WTC11 (cell line): ENCODE measurements around the gene KCNJ4. TPM values are rescaled to one million over a fixed set of nuclear protein-coding genes. Genes with fewer than 3 reads are reported as not detected.

Source experiments
- ATAC-seq: fragments of 200-7000 bp; cut with Tn5 transposase; 2 replicates; pipeline ENCODE4 v1.10.0; 2021; ENCODE audit warnings: mild to moderate bottlenecking, moderate library complexity
- CTCF ChIA-PET: fragments of 300-600 bp; sonication (Branson Sonifier 250); formaldehyde crosslinking; loops from one replicate; lab custom pipeline; 2021; ENCODE audit warnings: antibody characterized with exemption; lab: Charles Lee
- POLR2A ChIA-PET: fragments of 350-600 bp; sonication (Branson Sonifier 250); formaldehyde crosslinking; loops from one replicate; lab custom pipeline; 2021; ENCODE audit warnings: antibody characterized with exemption; lab: Charles Lee
- DNase-seq: peaks from one replicate; pipeline ENCODE4 v3.0.0; 2021; ENCODE audit warnings: low spot score
- H3K27ac Mint-ChIP-seq: 2 replicates; pipeline ENCODE4 v1.8.0; 2021; ENCODE audit warnings: mixed read lengths
- H3K27me3 Mint-ChIP-seq: 2 replicates; pipeline ENCODE4 v1.8.0; 2021; ENCODE audit warnings: low read depth, mild to moderate bottlenecking, moderate library complexity, mixed read lengths
- H3K36me3 Mint-ChIP-seq: 2 replicates; pipeline ENCODE4 v1.8.0; 2021; ENCODE audit warnings: mixed read lengths
- H3K4me1 Mint-ChIP-seq: 2 replicates; pipeline ENCODE4 v1.8.0; 2022; ENCODE audit warnings: mixed read lengths
- H3K4me3 Mint-ChIP-seq: 2 replicates; pipeline ENCODE4 v1.8.0; 2021; ENCODE audit warnings: mild to moderate bottlenecking, moderate library complexity, mixed read lengths
- H3K9me3 Mint-ChIP-seq: 2 replicates; pipeline ENCODE4 v1.8.0; 2021; ENCODE audit warnings: mixed read lengths
- ATF1 ChIP-seq: sonication (generic); formaldehyde crosslinking; IDR thresholded peaks from 2 replicates; pipeline ENCODE4 v1.8.1; 2023; ENCODE audit warnings: mild to moderate bottlenecking, moderate library complexity, missing genetic modification reagents
- E2F5 ChIP-seq: sonication (generic); formaldehyde crosslinking; IDR thresholded peaks from 2 replicates; pipeline ENCODE4 v1.8.1; 2022; ENCODE audit warnings: mild to moderate bottlenecking, moderate library complexity, missing genetic modification reagents
- ELF4 ChIP-seq: sonication (generic); formaldehyde crosslinking; IDR thresholded peaks from 2 replicates; pipeline ENCODE4 v1.8.1; 2022; ENCODE audit warnings: low read depth, mild to moderate bottlenecking, moderate library complexity, missing genetic modification reagents
- GRHL2 ChIP-seq: fragments of 250-450 bp; sonication (Bioruptor Pico); IDR thresholded peaks from 2 replicates; pipeline ENCODE4 v1.8.0; 2022; ENCODE audit warnings: mild to moderate bottlenecking, moderate library complexity; ENCODE audit not compliant: insufficient replicate concordance, severe bottlenecking
- JAZF1 ChIP-seq: fragments of 250-450 bp; sonication (Bioruptor Pico); IDR thresholded peaks from 2 replicates; pipeline ENCODE4 v1.9.0; 2021; ENCODE audit warnings: moderate library complexity, mild to moderate bottlenecking, inconsistent platforms
- NFE2L1 ChIP-seq: sonication (generic); formaldehyde crosslinking; IDR thresholded peaks from 2 replicates; pipeline ENCODE4 v1.8.1; 2023; ENCODE audit warnings: missing genetic modification reagents
- OVOL2 ChIP-seq: fragments of 250-450 bp; sonication (Bioruptor Pico); IDR thresholded peaks from 2 replicates; pipeline ENCODE4 v1.9.0; 2021; ENCODE audit warnings: mild to moderate bottlenecking, borderline replicate concordance
- SMAD4 ChIP-seq: sonication (generic); formaldehyde crosslinking; IDR thresholded peaks from 2 replicates; pipeline ENCODE4 v1.8.0; 2022; ENCODE audit warnings: mild to moderate bottlenecking, missing genetic modification reagents
- SOX15 ChIP-seq: fragments of 250-450 bp; sonication (Bioruptor Pico); IDR thresholded peaks from 2 replicates; pipeline ENCODE4 v1.9.0; 2021; ENCODE audit warnings: mild to moderate bottlenecking
- SP1 ChIP-seq: sonication (generic); formaldehyde crosslinking; conservative IDR thresholded peaks from 2 replicates; pipeline ENCODE4 v1.8.1; 2022; ENCODE audit warnings: missing genetic modification reagents
- STAT6 ChIP-seq: sonication (generic); formaldehyde crosslinking; conservative IDR thresholded peaks from 2 replicates; pipeline ENCODE4 v1.8.1; 2023; ENCODE audit warnings: mild to moderate bottlenecking, low read depth, missing genetic modification reagents, moderate library complexity
- ZBTB21 ChIP-seq: sonication (generic); formaldehyde crosslinking; IDR thresholded peaks from 2 replicates; pipeline ENCODE4 v1.8.1; 2023; ENCODE audit warnings: mild to moderate bottlenecking, missing genetic modification reagents, borderline replicate concordance
- ZNF232 ChIP-seq: sonication (generic); formaldehyde crosslinking; IDR thresholded peaks from 2 replicates; pipeline ENCODE4 v1.8.0; 2022; ENCODE audit warnings: mild to moderate bottlenecking, missing genetic modification reagents
- ZNF317 ChIP-seq: sonication (generic); formaldehyde crosslinking; IDR thresholded peaks from 2 replicates; pipeline ENCODE4 v1.8.1; 2023; ENCODE audit warnings: low read depth, mild to moderate bottlenecking, moderate library complexity, missing genetic modification reagents, borderline replicate concordance
- total RNA-seq: library from RNA; stranded (reverse); gene quantifications from 3 replicates; pipeline ENCODE4 v1.2.3, GENCODE V29; 2021
- TF ChIP-seq, protein P1 (sequence below): sonication (generic); formaldehyde crosslinking; IDR thresholded peaks from 2 replicates; pipeline ENCODE4 v1.8.0; 2023; ENCODE audit warnings: missing genetic modification reagents
- TF ChIP-seq, protein P2 (sequence below): sonication (generic); formaldehyde crosslinking; IDR thresholded peaks from 2 replicates; pipeline ENCODE4 v1.8.1; 2022; ENCODE audit warnings: low read depth, mild to moderate bottlenecking, moderate library complexity, missing genetic modification reagents, borderline replicate concordance
- TF ChIP-seq, protein P3 (sequence below): fragments of 250-450 bp; sonication (Bioruptor Pico); conservative IDR thresholded peaks from 2 replicates; pipeline ENCODE4 v1.9.0; 2021; ENCODE audit warnings: mild to moderate bottlenecking
- TF ChIP-seq, protein P4 (sequence below): sonication (generic); formaldehyde crosslinking; IDR thresholded peaks from 2 replicates; pipeline ENCODE4 v1.8.0; 2022; ENCODE audit warnings: missing genetic modification reagents

The KCNJ4 gene
- total RNA-seq, 1 experiment from 2014 or later, result 3.1 TPM

DNA sequence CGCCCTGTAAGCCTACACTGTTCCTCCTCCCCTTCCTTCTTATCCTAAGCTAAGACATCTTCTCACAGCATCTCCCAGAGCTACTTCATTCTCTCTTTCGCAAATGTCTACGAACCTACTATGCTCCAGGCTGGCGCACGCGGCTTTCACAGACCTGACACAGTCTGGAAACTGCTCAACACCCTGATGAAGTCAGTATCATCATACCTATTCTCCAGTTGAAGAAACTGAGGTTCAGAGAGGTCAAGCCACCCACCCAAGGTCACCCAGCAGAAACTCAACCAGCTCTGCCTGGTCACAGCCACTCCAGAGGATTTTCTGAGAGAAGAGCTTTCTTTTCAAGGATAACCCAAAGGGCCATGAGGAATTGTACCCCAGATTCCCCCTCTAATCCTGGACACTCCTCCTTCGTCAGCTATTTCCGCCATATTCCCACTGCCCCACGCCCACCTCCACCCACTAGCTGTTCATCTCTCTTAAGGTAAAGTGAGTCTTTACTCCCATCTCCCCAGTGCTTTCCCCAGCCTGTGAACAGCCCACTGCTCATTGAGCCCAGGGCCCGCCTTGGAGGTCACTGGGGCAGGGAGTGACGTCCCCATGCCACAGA is 1.8 kb downstream of the KCNJ4 start:
- H3K36me3 Mint-ChIP-seq, result no peaks in the 10 kb centered on the region
- ChIA-PET POLR2A (interaction anchor here (0.5 to 1.2 kb wide), 2 partner anchors 10 to 101 kb away, joined by 4 read pairs; no protein-coding TSS in a partner anchor), CTCF (interaction anchor here (1.2 to 1.6 kb wide), 2 partner anchors 17 to 40 kb away, joined by 5 to 7 read pairs; no protein-coding TSS in a partner anchor)
- H3K4me3 Mint-ChIP-seq, result peak overlapping the region; percentile 42; the same call in 1 of the 2 replicates
- H3K27ac Mint-ChIP-seq, result no peak overlapping the region
- no peak for DNase-seq
- peaks cover 29% of the 10 kb centered on the region for H3K4me1 Mint-ChIP-seq
- ATAC-seq, result no peak
- TF ChIP-seq SOX15 (no peak), E2F5 (no peak), ZBTB21 (no peak), ZNF317 (no peak), ZNF232 (CRISPR knock-in tag) (no peak), JAZF1 (CRISPR knock-in tag) (no peak), NFE2L1 (no peak), ELF4 (CRISPR knock-in tag) (no peak), SP1 (no peak), GRHL2 (CRISPR knock-in tag) (no peak), SMAD4 (CRISPR knock-in tag) (no peak), STAT6 (CRISPR knock-in tag) (no peak), OVOL2 (CRISPR knock-in tag) (no peak), ATF1 (CRISPR knock-in tag) (no peak)
- TF ChIP-seq, protein P1, sequence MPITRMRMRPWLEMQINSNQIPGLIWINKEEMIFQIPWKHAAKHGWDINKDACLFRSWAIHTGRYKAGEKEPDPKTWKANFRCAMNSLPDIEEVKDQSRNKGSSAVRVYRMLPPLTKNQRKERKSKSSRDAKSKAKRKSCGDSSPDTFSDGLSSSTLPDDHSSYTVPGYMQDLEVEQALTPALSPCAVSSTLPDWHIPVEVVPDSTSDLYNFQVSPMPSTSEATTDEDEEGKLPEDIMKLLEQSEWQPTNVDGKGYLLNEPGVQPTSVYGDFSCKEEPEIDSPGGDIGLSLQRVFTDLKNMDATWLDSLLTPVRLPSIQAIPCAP (CRISPR knock-in tag), result no peak
- TF ChIP-seq, protein P2, sequence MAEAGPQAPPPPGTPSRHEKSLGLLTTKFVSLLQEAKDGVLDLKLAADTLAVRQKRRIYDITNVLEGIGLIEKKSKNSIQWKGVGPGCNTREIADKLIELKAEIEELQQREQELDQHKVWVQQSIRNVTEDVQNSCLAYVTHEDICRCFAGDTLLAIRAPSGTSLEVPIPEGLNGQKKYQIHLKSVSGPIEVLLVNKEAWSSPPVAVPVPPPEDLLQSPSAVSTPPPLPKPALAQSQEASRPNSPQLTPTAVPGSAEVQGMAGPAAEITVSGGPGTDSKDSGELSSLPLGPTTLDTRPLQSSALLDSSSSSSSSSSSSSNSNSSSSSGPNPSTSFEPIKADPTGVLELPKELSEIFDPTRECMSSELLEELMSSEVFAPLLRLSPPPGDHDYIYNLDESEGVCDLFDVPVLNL (CRISPR knock-in tag), result no peak
- TF ChIP-seq, protein P3, sequence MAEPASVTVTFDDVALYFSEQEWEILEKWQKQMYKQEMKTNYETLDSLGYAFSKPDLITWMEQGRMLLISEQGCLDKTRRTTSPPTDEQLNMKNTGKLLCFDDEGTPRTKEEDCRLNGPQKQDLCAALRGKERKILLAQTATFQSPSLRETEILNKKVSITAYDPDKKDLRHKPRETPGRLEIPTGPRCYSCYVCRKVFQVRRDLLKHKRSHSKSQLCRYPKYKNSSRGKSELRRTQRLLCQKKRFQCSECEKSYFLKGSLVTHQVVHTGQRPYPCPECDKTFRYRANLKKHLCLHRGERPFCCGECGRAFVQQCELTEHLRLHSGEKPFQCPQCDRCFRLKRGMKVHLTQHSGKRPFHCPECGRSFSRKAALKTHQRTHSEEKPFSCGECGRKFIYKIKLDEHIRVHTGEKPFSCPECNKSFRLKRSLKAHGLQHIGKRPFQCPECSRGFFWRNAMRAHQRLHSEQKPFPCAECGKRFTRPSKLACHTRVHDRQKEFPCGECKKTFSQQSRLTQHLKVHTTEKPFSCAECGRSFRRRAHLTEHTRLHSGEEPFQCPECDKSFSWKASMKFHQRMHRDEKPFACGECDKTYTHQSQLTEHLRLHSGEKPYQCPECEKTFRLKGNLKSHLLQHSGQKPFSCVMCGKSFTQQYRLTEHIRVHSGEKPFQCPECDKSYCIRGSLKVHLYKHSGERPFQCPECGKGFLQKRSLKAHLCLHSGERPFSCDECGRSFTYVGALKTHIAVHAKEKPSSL, result no peak
- TF ChIP-seq, protein P4, sequence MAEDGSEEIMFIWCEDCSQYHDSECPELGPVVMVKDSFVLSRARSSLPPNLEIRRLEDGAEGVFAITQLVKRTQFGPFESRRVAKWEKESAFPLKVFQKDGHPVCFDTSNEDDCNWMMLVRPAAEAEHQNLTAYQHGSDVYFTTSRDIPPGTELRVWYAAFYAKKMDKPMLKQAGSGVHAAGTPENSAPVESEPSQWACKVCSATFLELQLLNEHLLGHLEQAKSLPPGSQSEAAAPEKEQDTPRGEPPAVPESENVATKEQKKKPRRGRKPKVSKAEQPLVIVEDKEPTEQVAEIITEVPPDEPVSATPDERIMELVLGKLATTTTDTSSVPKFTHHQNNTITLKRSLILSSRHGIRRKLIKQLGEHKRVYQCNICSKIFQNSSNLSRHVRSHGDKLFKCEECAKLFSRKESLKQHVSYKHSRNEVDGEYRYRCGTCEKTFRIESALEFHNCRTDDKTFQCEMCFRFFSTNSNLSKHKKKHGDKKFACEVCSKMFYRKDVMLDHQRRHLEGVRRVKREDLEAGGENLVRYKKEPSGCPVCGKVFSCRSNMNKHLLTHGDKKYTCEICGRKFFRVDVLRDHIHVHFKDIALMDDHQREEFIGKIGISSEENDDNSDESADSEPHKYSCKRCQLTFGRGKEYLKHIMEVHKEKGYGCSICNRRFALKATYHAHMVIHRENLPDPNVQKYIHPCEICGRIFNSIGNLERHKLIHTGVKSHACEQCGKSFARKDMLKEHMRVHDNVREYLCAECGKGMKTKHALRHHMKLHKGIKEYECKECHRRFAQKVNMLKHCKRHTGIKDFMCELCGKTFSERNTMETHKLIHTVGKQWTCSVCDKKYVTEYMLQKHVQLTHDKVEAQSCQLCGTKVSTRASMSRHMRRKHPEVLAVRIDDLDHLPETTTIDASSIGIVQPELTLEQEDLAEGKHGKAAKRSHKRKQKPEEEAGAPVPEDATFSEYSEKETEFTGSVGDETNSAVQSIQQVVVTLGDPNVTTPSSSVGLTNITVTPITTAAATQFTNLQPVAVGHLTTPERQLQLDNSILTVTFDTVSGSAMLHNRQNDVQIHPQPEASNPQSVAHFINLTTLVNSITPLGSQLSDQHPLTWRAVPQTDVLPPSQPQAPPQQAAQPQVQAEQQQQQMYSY (CRISPR knock-in tag), result no peak
- peaks cover 61% of the 10 kb centered on the region for H3K27me3 Mint-ChIP-seq
- H3K9me3 Mint-ChIP-seq, result no peaks in the 10 kb centered on the region
